Prostate gland (tissue), 2 donors: ENCODE measurements around the gene DCX. TPM values are rescaled to one million over a fixed set of nuclear protein-coding genes. Genes with fewer than 3 reads are reported as not detected.

Experiments used
- DNase-seq: peaks from one replicate; pipeline ENCODE4 v3.0.0-alpha.2; 2019; ENCODE audit warnings: low spot score
- H3K27ac ChIP-seq, 2 donors: fragments of 200-600 bp; sonication (generic); 2 replicates each; pipeline ENCODE4 v1.5.1; 2017 to 2019
- H3K27me3 ChIP-seq: fragments of 200-600 bp; sonication (generic); replicated peaks from 2 replicates; pipeline ENCODE4 v1.5.1; 2019; ENCODE audit not compliant: insufficient read depth
- H3K36me3 ChIP-seq, 2 donors: fragments of 200-600 bp; sonication (generic); 1 replicate in 1 of 2; 2 replicates in 1 of 2; pipeline versions ENCODE4 v1.5.1 to v1.8.1; 2017 to 2019
- H3K4me1 ChIP-seq: fragments of 200-600 bp; sonication (generic); replicated peaks from 2 replicates; pipeline ENCODE4 v1.5.1; 2019
- H3K4me3 ChIP-seq, 2 donors: fragments of 200-600 bp; sonication (generic); 2 replicates each; pipeline ENCODE4 v1.5.1; 2017 to 2019
- H3K9me3 ChIP-seq: fragments of 200-600 bp; sonication (generic); 2 replicates; pipeline ENCODE4 v1.5.1; 2017
- POLR2A ChIP-seq: fragments of 450-650 bp; IDR thresholded peaks from one replicate; pipeline ENCODE4 v1.6.1; 2016; ENCODE audit warnings: antibody characterized with exemption, mild to moderate bottlenecking
- POLR2AphosphoS5 ChIP-seq: sonication (generic); formaldehyde crosslinking; IDR thresholded peaks from one replicate; pipeline ENCODE4 v1.6.1; 2017; ENCODE audit warnings: antibody characterized with exemption
- WGBS: methylation state at CpG from one replicate; pipeline ENCODE4 v1.1.5; 2018; 5-methylcytosine and 5-hydroxymethylcytosine counted together
- intact Hi-C: fragments of 100-400 bp; cut with DNase I; formaldehyde crosslinking; loops from one replicate; pipeline ENCODE4 v1.14.2; 2022
- total RNA-seq, 2 donors: library from RNA; depleted of rRNA; stranded (reverse); fragments of >200 nt; gene quantifications; one replicate each; pipeline ENCODE4 v1.1.0, GENCODE V29; 2016
- TF ChIP-seq, protein P1 (sequence below), 4 experiments: fragments of 200-600 bp in 2 of 4; fragments of 450-650 bp in 2 of 4; sonication (generic) in 2 of 4; IDR thresholded peaks; 1 replicate in 3 of 4; 2 replicates in 1 of 4; pipeline ENCODE4 v1.5.1; 2016 to 2019; ENCODE audit warnings: antibody characterized with exemption in 4 of 4, mild to moderate bottlenecking in 2 of 4, moderate library complexity in 2 of 4

Gene DCX
- total RNA-seq, 2 donors from 2014 or later: 0.17 TPM; not detected in 1

DNA sequence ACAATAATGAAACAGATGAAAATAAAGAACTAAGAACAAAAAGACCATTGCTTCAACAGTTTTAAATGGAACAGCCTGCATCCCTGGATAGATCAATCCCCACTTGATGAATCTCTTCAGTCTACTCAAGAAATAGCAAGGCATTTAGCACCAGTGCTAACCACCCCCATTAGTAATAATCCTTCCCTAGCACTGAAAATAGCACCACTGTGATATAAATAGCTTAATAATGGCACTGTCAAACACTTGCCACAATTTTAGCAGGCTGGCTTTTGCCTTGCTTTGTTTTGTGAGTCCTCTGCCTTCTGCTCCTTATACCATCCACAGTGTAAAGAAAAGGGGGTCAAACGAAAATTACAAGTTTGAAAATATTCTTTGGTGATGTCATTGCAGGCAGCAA is 17.4 kb downstream of the DCX start:
- whole genome bisulfite sequencing: 41% methylated on average over 1 of the region's 1 CpG

DNA sequence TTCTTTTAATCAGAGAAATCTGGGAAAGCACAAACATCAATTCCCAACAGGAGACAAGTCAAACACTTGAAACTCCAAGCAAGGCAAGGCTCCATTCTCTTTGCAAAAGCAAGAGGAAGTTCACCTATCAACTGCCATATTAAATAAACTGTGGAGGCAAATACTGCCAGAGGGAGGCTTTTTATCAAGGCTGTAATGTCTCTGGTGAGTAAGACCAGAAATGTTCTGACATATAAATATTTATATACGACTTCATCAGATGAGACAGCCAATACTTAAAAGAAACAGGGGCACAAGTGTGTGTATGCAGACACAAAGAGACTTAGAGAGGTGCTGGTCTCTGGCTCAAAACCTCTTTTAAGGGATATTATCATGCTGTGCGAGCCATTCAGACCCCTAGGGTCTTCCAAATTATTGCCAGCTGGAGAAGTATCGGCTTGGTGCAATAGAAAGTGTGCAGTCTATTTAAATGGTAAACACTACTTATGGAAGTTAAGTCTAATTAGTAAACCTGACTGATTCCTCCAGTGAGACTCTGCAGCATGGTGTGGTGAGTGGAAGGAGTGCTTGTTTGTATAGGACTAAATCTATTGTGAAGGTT is 24.4 kb downstream of the DCX start:
- no peaks in the 10 kb centered on the region for H3K4me1 ChIP-seq
- no peak overlapping the region for H3K4me3 ChIP-seq
- H3K27me3 ChIP-seq: no peaks in the 10 kb centered on the region
- H3K9me3 ChIP-seq: no peaks in the 10 kb centered on the region
- H3K36me3 ChIP-seq: no peaks in the 10 kb centered on the region
- intact Hi-C loops: no loop called here
- no peak for DNase-seq
- WGBS: 40% methylated on average over 3 of the region's 3 CpGs
- TF ChIP-seq POLR2AphosphoS5 (no peak), POLR2A (no peak)
- TF ChIP-seq, protein P1, sequence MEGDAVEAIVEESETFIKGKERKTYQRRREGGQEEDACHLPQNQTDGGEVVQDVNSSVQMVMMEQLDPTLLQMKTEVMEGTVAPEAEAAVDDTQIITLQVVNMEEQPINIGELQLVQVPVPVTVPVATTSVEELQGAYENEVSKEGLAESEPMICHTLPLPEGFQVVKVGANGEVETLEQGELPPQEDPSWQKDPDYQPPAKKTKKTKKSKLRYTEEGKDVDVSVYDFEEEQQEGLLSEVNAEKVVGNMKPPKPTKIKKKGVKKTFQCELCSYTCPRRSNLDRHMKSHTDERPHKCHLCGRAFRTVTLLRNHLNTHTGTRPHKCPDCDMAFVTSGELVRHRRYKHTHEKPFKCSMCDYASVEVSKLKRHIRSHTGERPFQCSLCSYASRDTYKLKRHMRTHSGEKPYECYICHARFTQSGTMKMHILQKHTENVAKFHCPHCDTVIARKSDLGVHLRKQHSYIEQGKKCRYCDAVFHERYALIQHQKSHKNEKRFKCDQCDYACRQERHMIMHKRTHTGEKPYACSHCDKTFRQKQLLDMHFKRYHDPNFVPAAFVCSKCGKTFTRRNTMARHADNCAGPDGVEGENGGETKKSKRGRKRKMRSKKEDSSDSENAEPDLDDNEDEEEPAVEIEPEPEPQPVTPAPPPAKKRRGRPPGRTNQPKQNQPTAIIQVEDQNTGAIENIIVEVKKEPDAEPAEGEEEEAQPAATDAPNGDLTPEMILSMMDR (IDR thresholded peaks at IDR 0.05): no peak
- no peak overlapping the region for H3K27ac ChIP-seq

More for the DNA sequence above, 17.4 kb downstream of the DCX start:
- Histone ChIP-seq H3K27me3 (no peaks in the 10 kb centered on the region), H3K9me3 (no peaks in the 10 kb centered on the region), H3K4me3 (no peak overlapping the region), H3K27ac (no peak overlapping the region), H3K4me1 (no peaks in the 10 kb centered on the region), H3K36me3 (no peaks in the 10 kb centered on the region)
- intact Hi-C loops: no loop called here
- no peak for DNase-seq
- TF ChIP-seq POLR2A: no peak
- TF ChIP-seq POLR2AphosphoS5: no peak
- TF ChIP-seq, protein P1 (IDR thresholded peaks at IDR 0.05): no peak

DNA sequence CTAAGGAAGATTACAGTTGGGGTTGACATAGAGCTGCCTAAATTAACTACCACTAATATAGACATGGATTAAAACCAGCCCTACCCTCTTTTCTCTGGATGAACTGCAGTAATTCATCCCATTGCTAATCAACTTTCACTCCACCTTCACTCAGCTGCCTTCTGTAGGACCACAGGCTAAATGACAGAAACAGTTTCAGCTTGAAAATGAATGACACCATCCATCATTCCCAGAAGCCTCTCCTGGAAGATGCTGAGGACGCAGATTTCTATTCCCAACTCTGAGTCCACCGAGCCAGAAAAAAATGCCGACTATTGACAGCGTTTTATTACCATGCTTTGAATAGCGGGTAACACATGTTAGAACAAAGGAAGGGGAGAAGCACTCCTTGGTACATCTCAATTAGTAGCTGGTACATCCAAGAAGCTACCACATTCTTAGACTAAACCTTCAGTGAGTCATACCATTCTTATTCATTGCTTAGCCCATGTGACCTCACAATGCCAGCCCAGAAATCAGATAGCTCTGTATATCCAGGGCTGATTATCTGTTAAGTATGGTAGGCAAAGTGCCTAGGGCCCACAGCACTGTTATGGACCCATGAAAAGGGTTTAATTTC is 25.3 kb downstream of the DCX start:
- no peaks in the 10 kb centered on the region for H3K36me3 ChIP-seq
- no peaks in the 10 kb centered on the region for H3K9me3 ChIP-seq
- H3K4me1 ChIP-seq: no peaks in the 10 kb centered on the region
- WGBS: 86% methylated on average over 5 of the region's 5 CpGs
- H3K4me3 ChIP-seq: no peak overlapping the region
- no peak for DNase-seq
- no peaks in the 10 kb centered on the region for H3K27me3 ChIP-seq
- no peak overlapping the region for H3K27ac ChIP-seq
- no peak for TF ChIP-seq POLR2AphosphoS5
- no peak for TF ChIP-seq POLR2A
- TF ChIP-seq, protein P1 (IDR thresholded peaks at IDR 0.05): no peak
- intact Hi-C loops: no loop called here

DNA sequence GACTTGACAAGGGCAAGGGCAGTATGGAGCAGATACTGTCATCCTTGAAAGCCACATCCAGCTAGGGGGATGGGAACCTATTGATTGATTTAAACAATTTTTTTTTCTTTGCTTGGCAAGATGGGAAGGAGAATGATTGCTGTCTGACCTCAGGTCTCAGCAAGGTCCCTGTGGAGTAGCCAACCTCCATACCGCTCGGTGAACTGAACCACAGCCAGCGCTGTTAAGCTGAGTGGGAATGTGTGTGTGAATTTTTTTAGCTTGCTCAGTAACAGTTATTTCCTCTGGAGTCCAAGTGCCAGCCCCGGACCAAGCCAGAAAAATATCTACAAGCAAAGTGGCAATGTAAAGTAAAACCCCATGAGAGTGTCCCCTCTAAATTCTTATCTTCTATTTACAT is 25.9 kb downstream of the DCX start:
- WGBS: 83% methylated on average over 4 of the region's 4 CpGs

More for the DNA sequence above, 25.9 kb downstream of the DCX start:
- Histone ChIP-seq H3K4me3 (no peak overlapping the region), H3K27ac (no peak overlapping the region), H3K9me3 (no peaks in the 10 kb centered on the region), H3K4me1 (no peaks in the 10 kb centered on the region), H3K27me3 (no peaks in the 10 kb centered on the region), H3K36me3 (no peaks in the 10 kb centered on the region)
- intact Hi-C loops: no loop called here
- TF ChIP-seq, protein P1 (IDR thresholded peaks at IDR 0.05): no peak
- TF ChIP-seq POLR2A (no peak), POLR2AphosphoS5 (no peak)
- DNase-seq: no peak
